ENCODE results near the gene NECAB2.
A peak's percentile ranks its signal among the peaks of the same experiment; 100 is the strongest.

Gene NECAB2

GRCh38 chr16:84044118-84044488 is 76.1 kb downstream of the NECAB2 start:
- H3K4me3 ChIP-seq (replicated peaks; ENCODE audit: insufficient read depth, low read length), result no peak overlapping the region
- H3K27me3 ChIP-seq (ENCODE audit: insufficient read depth, poor library complexity, severe bottlenecking), result peaks cover 32% of the 10 kb centered on the region
- TF ChIP-seq CTCF (IDR thresholded peaks at IDR 0.05; ENCODE audit: insufficient read depth, low read length) (peak; percentile 6), GABPA (IDR thresholded peaks at IDR 0.05; ENCODE audit: low read depth) (no peak)
- no peak overlapping the region for H3K27ac ChIP-seq (replicated peaks)
- no peak for DNase-seq (ENCODE audit: low read depth in 1 of 2, low spot score in 1 of 2)

- Histone ChIP-seq H3K27me3 (ENCODE audit: insufficient read depth, poor library complexity, severe bottlenecking) (peaks cover 31% of the 10 kb centered on the region), H3K4me3 (replicated peaks; ENCODE audit: insufficient read depth, low read length) (no peak overlapping the region), H3K27ac (replicated peaks) (no peak overlapping the region)
- DNase-seq (ENCODE audit: low read depth in 1 of 2, low spot score in 1 of 2), result no peak
- TF ChIP-seq CTCF (IDR thresholded peaks at IDR 0.05; ENCODE audit: insufficient read depth, low read length), result no peak
- no peak for TF ChIP-seq GABPA (IDR thresholded peaks at IDR 0.05; ENCODE audit: low read depth)
- no peak for TF ChIP-seq POLR2AphosphoS5 (IDR thresholded peaks at IDR 0.05; ENCODE audit: low read depth)
- TF ChIP-seq SPI1 (IDR thresholded peaks at IDR 0.05; ENCODE audit: borderline replicate concordance, low read depth), result no peak
- no peak for TF ChIP-seq REST (IDR thresholded peaks at IDR 0.05; ENCODE audit: insufficient replicate concordance, low read depth)
Measured at GRCh38 chr16:84045001-84045817, 77.2 kb downstream of the NECAB2 start.

- H3K27me3 ChIP-seq (ENCODE audit: insufficient read depth, poor library complexity, severe bottlenecking), result peaks cover 24% of the 10 kb centered on the region
- no peak overlapping the region for H3K4me3 ChIP-seq (replicated peaks; ENCODE audit: insufficient read depth, low read length)
- no peak for DNase-seq (ENCODE audit: low read depth in 1 of 2, low spot score in 1 of 2)
- H3K27ac ChIP-seq (replicated peaks), result no peak overlapping the region
- no peak for TF ChIP-seq SPI1 (IDR thresholded peaks at IDR 0.05; ENCODE audit: borderline replicate concordance, low read depth)
Measured at GRCh38 chr16:84045818-84046470, 77.9 kb downstream of the NECAB2 start.

GRCh38 chr16:84047206-84047605 is 79.2 kb downstream of the NECAB2 start:
- H3K27ac ChIP-seq (replicated peaks), result no peak overlapping the region
- H3K4me3 ChIP-seq (replicated peaks; ENCODE audit: insufficient read depth, low read length), result no peak overlapping the region
- no peak for DNase-seq (ENCODE audit: low read depth in 1 of 2, low spot score in 1 of 2)
- no peak for TF ChIP-seq SPI1 (IDR thresholded peaks at IDR 0.05; ENCODE audit: borderline replicate concordance, low read depth)
- no peak for TF ChIP-seq POLR2AphosphoS5 (IDR thresholded peaks at IDR 0.05; ENCODE audit: low read depth)
- no peak for TF ChIP-seq GABPA (IDR thresholded peaks at IDR 0.05; ENCODE audit: low read depth)
- TF ChIP-seq CTCF (IDR thresholded peaks at IDR 0.05; ENCODE audit: insufficient read depth, low read length), result no peak
- TF ChIP-seq REST (IDR thresholded peaks at IDR 0.05; ENCODE audit: insufficient replicate concordance, low read depth), result no peak
- peaks cover 24% of the 10 kb centered on the region for H3K27me3 ChIP-seq (ENCODE audit: insufficient read depth, poor library complexity, severe bottlenecking)
